ENCODE data around the gene SEMA5B.

The SEMA5B gene

DNA sequence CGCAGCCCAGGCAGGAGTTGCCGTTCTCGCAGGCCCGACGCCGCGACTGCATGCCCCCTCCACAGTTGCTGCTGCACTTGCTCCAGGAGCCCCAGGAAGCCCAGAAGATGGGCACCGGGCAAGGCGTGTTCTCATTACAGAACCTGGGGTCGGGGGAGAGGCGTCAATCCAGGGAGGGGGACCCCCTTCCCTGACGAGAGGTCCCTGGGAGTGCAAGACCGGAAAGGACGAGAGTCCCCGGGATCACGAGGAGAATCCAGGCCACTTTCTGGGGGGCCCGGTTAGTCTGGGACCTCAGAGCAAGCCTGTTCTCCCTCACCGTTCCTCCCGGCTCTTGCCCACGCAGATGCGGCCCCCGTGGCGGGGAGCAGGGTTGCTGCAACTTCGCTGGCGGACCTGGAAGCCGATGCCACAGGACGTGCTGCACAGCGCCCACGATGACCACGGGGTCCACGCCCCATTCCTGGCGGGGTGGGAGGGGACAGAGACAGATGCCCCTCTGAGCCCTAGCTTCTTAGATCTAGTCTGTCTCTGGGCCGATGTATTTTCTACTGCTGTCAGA lies 113.9 kb downstream of the SEMA5B start:
- H3K4me1 ChIP-seq (ENCODE audit: insufficient read depth, low read length), result no peaks in the 10 kb centered on the region
- peaks cover 0 to 28% of the 10 kb centered on the region in 2 donors for H3K27me3 ChIP-seq (ENCODE audit: control insufficient read depth in 1 of 2, insufficient read depth in 2 of 2, low read length in 2 of 2)
- no peak overlapping the region for H3K27ac ChIP-seq (ENCODE audit: low read depth, low read length)
- no peak overlapping the region for H3K9ac ChIP-seq (ENCODE audit: low read length)
- no peaks in the 10 kb centered on the region for H3K9me3 ChIP-seq (ENCODE audit: low read length)
- no peaks in the 10 kb centered on the region for H3K36me3 ChIP-seq (ENCODE audit: insufficient read depth, low read length)
- no peak overlapping the region for H3K4me3 ChIP-seq (ENCODE audit: low read depth in 1 of 2, low read length in 2 of 2)

GRCh38 chr3:122912772-122913538 lies 114.6 kb downstream of the SEMA5B start:
- no peaks in the 10 kb centered on the region for H3K4me1 ChIP-seq (ENCODE audit: insufficient read depth, low read length)
- no peak overlapping the region for H3K27ac ChIP-seq (ENCODE audit: low read depth, low read length)
- H3K36me3 ChIP-seq (ENCODE audit: insufficient read depth, low read length), result no peaks in the 10 kb centered on the region
- no peaks in the 10 kb centered on the region for H3K9me3 ChIP-seq (ENCODE audit: low read length)
- peaks cover 0 to 28% of the 10 kb centered on the region in 2 donors for H3K27me3 ChIP-seq (ENCODE audit: control insufficient read depth in 1 of 2, insufficient read depth in 2 of 2, low read length in 2 of 2)
- no peak overlapping the region for H3K4me3 ChIP-seq (ENCODE audit: low read depth in 1 of 2, low read length in 2 of 2)
- no peak overlapping the region for H3K9ac ChIP-seq (ENCODE audit: low read length)

GRCh38 chr3:122911901-122912300 lies 115.7 kb downstream of the SEMA5B start:
- H3K9ac ChIP-seq (ENCODE audit: low read length), result no peak overlapping the region
- H3K27me3 ChIP-seq (ENCODE audit: control insufficient read depth in 1 of 2, insufficient read depth in 2 of 2, low read length in 2 of 2), result peaks cover 0 to 28% of the 10 kb centered on the region in 2 donors
- H3K4me3 ChIP-seq (ENCODE audit: low read depth in 1 of 2, low read length in 2 of 2), result no peak overlapping the region
- H3K4me1 ChIP-seq (ENCODE audit: insufficient read depth, low read length), result no peaks in the 10 kb centered on the region
- no peaks in the 10 kb centered on the region for H3K9me3 ChIP-seq (ENCODE audit: low read length)
- no peaks in the 10 kb centered on the region for H3K36me3 ChIP-seq (ENCODE audit: insufficient read depth, low read length)
- H3K27ac ChIP-seq (ENCODE audit: low read depth, low read length), result no peak overlapping the region

- H3K27me3 ChIP-seq (ENCODE audit: control insufficient read depth in 1 of 2, insufficient read depth in 2 of 2, low read length in 2 of 2), result peaks cover 0 to 23% of the 10 kb centered on the region in 2 donors
- H3K9me3 ChIP-seq (ENCODE audit: low read length), result no peaks in the 10 kb centered on the region
- no peak overlapping the region for H3K9ac ChIP-seq (ENCODE audit: low read length)
- no peaks in the 10 kb centered on the region for H3K36me3 ChIP-seq (ENCODE audit: insufficient read depth, low read length)
- no peaks in the 10 kb centered on the region for H3K4me1 ChIP-seq (ENCODE audit: insufficient read depth, low read length)
- H3K27ac ChIP-seq (ENCODE audit: low read depth, low read length), result no peak overlapping the region
- no peak overlapping the region for H3K4me3 ChIP-seq (ENCODE audit: low read depth in 1 of 2, low read length in 2 of 2)
Measured at GRCh38 chr3:122908251-122908650, 119.3 kb downstream of the SEMA5B start.

DNA sequence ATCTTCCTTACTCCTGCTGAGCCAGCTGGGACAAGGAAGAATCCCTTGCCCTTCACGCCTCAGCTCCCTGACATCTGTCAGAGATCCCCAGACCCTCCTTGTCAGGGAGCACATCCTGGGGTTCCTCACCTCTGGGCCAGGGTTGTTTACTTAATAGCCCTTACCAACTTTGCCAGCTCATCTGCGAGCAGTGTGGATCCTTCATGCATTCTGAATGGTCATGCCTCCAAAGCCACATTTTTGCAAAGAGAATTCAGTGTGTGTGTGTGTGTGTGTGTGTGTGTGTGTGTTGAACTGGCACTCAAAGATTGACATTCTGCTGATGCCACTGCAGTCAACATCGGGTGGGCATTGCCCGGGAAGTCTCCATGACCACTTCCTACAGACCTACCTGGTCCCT lies 120.1 kb downstream of the SEMA5B start:
- H3K9ac ChIP-seq (ENCODE audit: low read length), result no peak overlapping the region
- no peak overlapping the region for H3K4me3 ChIP-seq (ENCODE audit: low read depth in 1 of 2, low read length in 2 of 2)
- no peaks in the 10 kb centered on the region for H3K36me3 ChIP-seq (ENCODE audit: insufficient read depth, low read length)
- no peaks in the 10 kb centered on the region for H3K9me3 ChIP-seq (ENCODE audit: low read length)
- peaks cover 0 to 16% of the 10 kb centered on the region in 2 donors for H3K27me3 ChIP-seq (ENCODE audit: control insufficient read depth in 1 of 2, insufficient read depth in 2 of 2, low read length in 2 of 2)
- H3K27ac ChIP-seq (ENCODE audit: low read depth, low read length), result no peak overlapping the region
- H3K4me1 ChIP-seq (ENCODE audit: insufficient read depth, low read length), result no peaks in the 10 kb centered on the region

DNA sequence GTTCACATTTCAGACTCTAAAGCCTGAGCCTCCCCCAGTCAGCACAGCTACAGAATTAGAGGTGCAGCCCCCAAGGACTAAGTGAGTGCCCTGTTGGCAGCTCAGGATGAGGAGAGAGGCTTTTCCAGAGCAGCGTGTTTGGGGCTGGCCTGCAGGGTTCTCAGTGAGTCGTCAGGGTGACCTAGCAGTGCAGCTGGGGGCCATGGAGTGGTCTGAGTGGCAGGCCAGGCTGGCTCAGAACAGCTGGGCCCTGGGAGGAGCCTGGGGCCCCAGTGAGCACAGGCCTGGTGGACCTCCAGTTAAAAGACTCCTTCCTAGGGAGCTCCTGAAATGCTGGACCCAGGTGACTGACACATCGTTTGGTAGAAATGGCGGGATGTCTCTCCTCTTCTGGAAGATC lies 124.4 kb downstream of the SEMA5B start:
- H3K36me3 ChIP-seq (ENCODE audit: insufficient read depth, low read length), result no peaks in the 10 kb centered on the region
- H3K27ac ChIP-seq (ENCODE audit: low read depth, low read length), result no peak overlapping the region
- H3K4me3 ChIP-seq (ENCODE audit: low read depth in 1 of 2, low read length in 2 of 2), result no peak overlapping the region
- H3K4me1 ChIP-seq (ENCODE audit: insufficient read depth, low read length), result no peaks in the 10 kb centered on the region
- no peaks in the 10 kb centered on the region for H3K9me3 ChIP-seq (ENCODE audit: low read length)
- H3K9ac ChIP-seq (ENCODE audit: low read length), result no peak overlapping the region
- no peaks in the 10 kb centered on the region for H3K27me3 ChIP-seq (ENCODE audit: control insufficient read depth in 1 of 2, insufficient read depth in 2 of 2, low read length in 2 of 2)

- Histone ChIP-seq H3K9ac (ENCODE audit: low read length) (no peak overlapping the region), H3K27ac (ENCODE audit: low read depth, low read length) (no peak overlapping the region), H3K36me3 (ENCODE audit: insufficient read depth, low read length) (no peaks in the 10 kb centered on the region), H3K9me3 (ENCODE audit: low read length) (no peaks in the 10 kb centered on the region), H3K27me3 (ENCODE audit: control insufficient read depth in 1 of 2, insufficient read depth in 2 of 2, low read length in 2 of 2) (no peaks in the 10 kb centered on the region), H3K4me1 (ENCODE audit: insufficient read depth, low read length) (no peaks in the 10 kb centered on the region), H3K4me3 (ENCODE audit: low read depth in 1 of 2, low read length in 2 of 2) (no peak overlapping the region)
Measured at GRCh38 chr3:122902326-122902725, 125.2 kb downstream of the SEMA5B start.

DNA sequence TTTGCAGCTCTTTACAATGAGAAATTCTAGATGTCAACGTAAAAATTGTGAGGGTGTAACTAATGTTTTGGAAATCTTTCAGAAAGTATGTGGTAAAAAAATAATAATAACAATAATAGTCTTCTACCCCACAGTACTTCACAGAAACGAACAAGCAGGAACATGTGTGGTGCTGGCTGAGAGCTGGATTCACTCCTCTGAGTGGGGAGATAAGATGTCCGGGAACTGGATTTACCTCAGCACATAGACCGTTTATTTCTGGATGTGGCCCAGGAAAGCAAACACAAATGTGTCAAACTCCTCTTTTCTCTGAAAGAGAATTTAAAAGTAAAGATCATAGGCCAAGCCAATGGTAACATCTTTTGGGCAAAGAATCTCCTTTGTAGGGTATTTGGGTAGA lies 129.3 kb downstream of the SEMA5B start:
- no peak overlapping the region for H3K27ac ChIP-seq (ENCODE audit: low read depth, low read length)
- no peaks in the 10 kb centered on the region for H3K27me3 ChIP-seq (ENCODE audit: control insufficient read depth in 1 of 2, insufficient read depth in 2 of 2, low read length in 2 of 2)
- H3K9me3 ChIP-seq (ENCODE audit: low read length), result no peaks in the 10 kb centered on the region
- H3K4me3 ChIP-seq (ENCODE audit: low read depth in 1 of 2, low read length in 2 of 2), result no peak overlapping the region
- H3K4me1 ChIP-seq (ENCODE audit: insufficient read depth, low read length), result peaks cover 12% of the 10 kb centered on the region
- H3K9ac ChIP-seq (ENCODE audit: low read length), result no peak overlapping the region
- H3K36me3 ChIP-seq (ENCODE audit: insufficient read depth, low read length), result no peaks in the 10 kb centered on the region

DNA sequence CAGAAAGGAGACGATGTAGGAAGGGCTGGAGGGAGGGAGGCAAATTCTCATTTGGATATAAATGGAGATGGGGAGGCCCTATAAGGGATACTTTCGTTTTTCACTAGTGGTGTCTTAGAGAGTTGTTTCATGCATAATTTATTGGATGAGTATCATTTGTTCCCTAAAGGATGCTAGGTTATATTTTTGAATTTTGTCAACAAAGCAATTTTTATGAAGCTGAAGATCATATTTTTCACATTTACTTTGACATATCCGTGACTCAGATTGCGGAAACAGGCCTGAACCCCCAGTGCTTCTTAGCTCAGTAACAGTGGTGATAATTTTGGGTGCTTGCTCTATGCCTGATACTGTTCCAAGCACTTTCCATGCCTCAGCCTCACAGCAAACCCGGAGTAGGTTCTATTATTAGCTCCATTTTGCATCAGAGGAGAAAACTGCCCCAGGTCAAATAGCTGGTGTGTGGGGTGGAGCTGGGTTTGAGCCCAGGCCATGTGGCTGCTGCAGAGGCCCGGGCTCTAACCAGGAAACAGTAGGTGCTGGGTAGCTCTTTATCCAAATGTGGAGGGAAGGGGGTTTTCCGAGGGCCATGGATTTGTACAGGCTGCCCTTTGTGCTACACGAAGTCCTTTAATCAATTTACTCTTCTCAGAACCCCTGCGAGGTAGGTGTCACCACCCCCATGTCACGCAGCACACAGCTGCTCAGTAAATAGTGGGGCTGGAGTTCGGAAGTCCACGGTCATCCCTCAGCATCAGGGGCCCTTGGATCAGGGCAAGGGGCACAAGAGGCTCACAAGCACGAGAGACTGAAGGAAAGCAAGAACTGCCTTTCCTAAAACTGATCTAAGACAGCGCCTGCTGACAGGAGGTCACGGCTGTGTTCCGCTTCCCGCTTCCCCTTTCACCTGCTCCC lies 133.6 kb downstream of the SEMA5B start:
- no peaks in the 10 kb centered on the region for H3K27me3 ChIP-seq (ENCODE audit: control insufficient read depth in 1 of 2, insufficient read depth in 2 of 2, low read length in 2 of 2)
- no peaks in the 10 kb centered on the region for H3K9me3 ChIP-seq (ENCODE audit: low read length)
- H3K36me3 ChIP-seq (ENCODE audit: insufficient read depth, low read length), result no peaks in the 10 kb centered on the region
- no peak overlapping the region for H3K27ac ChIP-seq (ENCODE audit: low read depth, low read length)
- H3K4me3 ChIP-seq (ENCODE audit: low read depth in 1 of 2, low read length in 2 of 2), result no peak overlapping the region
- H3K9ac ChIP-seq (ENCODE audit: low read length), result no peak overlapping the region
- peaks cover 27% of the 10 kb centered on the region for H3K4me1 ChIP-seq (ENCODE audit: insufficient read depth, low read length)

DNA sequence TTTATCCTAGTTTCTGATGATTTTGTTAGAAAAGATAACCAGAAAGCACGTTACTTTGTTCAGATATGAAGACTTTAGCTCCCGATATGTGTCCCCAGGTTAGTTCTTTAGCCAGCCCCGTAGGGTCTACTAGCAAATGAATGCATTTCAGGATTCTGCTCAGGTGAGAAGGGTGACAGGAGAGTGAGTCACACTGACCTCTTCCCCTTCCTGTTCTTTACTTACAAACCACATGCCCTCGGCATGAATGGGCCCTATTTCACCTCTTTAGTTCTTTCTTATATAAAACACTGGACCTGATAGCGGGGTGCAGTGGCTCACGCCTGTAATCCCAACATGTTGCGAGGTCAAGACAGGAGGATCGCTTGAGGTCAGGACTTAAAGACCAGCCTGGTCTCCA lies 134.3 kb downstream of the SEMA5B start:
- no peaks in the 10 kb centered on the region for H3K36me3 ChIP-seq (ENCODE audit: insufficient read depth, low read length)
- H3K27ac ChIP-seq (ENCODE audit: low read depth, low read length), result no peak overlapping the region
- H3K4me1 ChIP-seq (ENCODE audit: insufficient read depth, low read length), result peaks cover 27% of the 10 kb centered on the region
- H3K4me3 ChIP-seq (ENCODE audit: low read depth in 1 of 2, low read length in 2 of 2), result no peak overlapping the region
- H3K9me3 ChIP-seq (ENCODE audit: low read length), result no peaks in the 10 kb centered on the region
- no peak overlapping the region for H3K9ac ChIP-seq (ENCODE audit: low read length)
- no peaks in the 10 kb centered on the region for H3K27me3 ChIP-seq (ENCODE audit: control insufficient read depth in 1 of 2, insufficient read depth in 2 of 2, low read length in 2 of 2)

DNA sequence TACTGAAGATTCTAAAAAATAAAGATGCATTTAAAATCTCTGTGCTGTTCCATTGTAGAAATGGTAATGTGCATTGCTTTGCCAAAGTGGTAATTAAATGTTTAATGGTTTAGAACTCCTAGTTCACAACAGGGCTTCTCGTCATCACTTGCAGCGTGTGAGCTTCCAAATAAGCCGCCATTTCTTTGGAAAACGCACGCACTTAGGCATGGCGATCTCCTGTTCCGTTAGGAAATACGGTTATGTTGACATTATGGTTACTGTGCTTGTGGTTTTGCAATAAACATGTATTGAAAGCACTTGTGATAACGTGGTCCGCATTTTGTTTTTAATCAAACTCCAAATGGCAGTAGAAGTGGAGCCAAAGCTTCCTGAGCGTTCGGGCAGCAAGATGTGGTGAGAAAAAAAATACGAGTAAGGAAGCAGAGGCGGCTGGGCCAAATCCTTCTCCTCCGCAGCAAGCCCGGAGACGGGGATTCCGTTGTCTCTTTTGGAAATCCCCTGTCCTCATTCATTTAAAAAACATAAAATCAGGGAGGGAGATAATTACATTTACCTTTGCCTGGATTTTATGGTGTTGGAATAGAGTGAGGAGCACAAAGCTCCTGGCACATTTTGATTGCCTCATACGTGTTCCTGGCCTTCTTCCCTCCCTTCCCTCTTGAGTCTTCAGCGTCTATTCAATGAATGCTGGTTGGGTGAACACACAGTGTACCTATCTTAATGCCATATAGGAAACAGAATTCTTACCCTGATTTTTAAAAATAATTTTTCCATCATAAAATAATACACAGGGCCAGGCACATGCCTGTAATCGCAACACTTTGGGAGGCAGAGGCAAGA lies 135.2 kb downstream of the SEMA5B start:
- Histone ChIP-seq H3K9me3 (ENCODE audit: low read length) (no peaks in the 10 kb centered on the region), H3K27me3 (ENCODE audit: control insufficient read depth in 1 of 2, insufficient read depth in 2 of 2, low read length in 2 of 2) (no peaks in the 10 kb centered on the region), H3K4me3 (ENCODE audit: low read depth in 1 of 2, low read length in 2 of 2) (no peak overlapping the region), H3K27ac (ENCODE audit: low read depth, low read length) (no peak overlapping the region), H3K9ac (ENCODE audit: low read length) (no peak overlapping the region), H3K36me3 (ENCODE audit: insufficient read depth, low read length) (no peaks in the 10 kb centered on the region), H3K4me1 (ENCODE audit: insufficient read depth, low read length) (peaks cover 27% of the 10 kb centered on the region)

Data from muscle layer of colon (tissue), 2 donors.